Neural progenitor cell (in vitro differentiated cells): ENCODE results near the gene EYA4. TPM values are rescaled to one million over a fixed set of nuclear protein-coding genes. Genes with fewer than 3 reads are reported as not detected.
A peak's percentile ranks its signal among the peaks of the same experiment; 100 is the strongest.

Experiments
- DNase-seq: peaks from one replicate; pipeline ENCODE4 v3.0.0-alpha.2; 2016; ENCODE audit warnings: low spot score
- H2AFZ ChIP-seq: fragments of 200-600 bp; sonication (generic); replicated peaks from 2 replicates; pipeline ENCODE4 v1.6.1; 2016; ENCODE audit warnings: antibody characterized with exemption
- H3F3A ChIP-seq: fragments of 200-600 bp; sonication (generic); 2 replicates; pipeline ENCODE4 v1.6.1; 2016; ENCODE audit warnings: antibody characterized with exemption, low read depth
- H3K27ac ChIP-seq: fragments of 200-600 bp; sonication (generic); 2 replicates; pipeline ENCODE4 v1.5.1; 2016; ENCODE audit warnings: mild to moderate bottlenecking
- H3K27me3 ChIP-seq: fragments of 200-600 bp; sonication (generic); 2 replicates; pipeline ENCODE4 v1.6.1; 2016; ENCODE audit warnings: mild to moderate bottlenecking, moderate library complexity
- H3K36me3 ChIP-seq: fragments of 200-600 bp; sonication (generic); 2 replicates; pipeline ENCODE4 v1.5.1; 2016
- H3K4me1 ChIP-seq: fragments of 200-600 bp; sonication (generic); 2 replicates; pipeline ENCODE4 v1.6.1; 2016; ENCODE audit warnings: mixed run types
- H3K4me2 ChIP-seq: fragments of 200-600 bp; sonication (generic); 2 replicates; pipeline ENCODE4 v1.6.1; 2016
- H3K4me3 ChIP-seq: fragments of 200-600 bp; sonication (generic); 2 replicates; pipeline ENCODE4 v1.5.1; 2016
- H3K79me2 ChIP-seq: fragments of 200-600 bp; sonication (generic); 2 replicates; pipeline ENCODE4 v1.6.1; 2016; ENCODE audit warnings: low read depth
- H3K9ac ChIP-seq: fragments of 200-600 bp; sonication (generic); 2 replicates; pipeline ENCODE4 v1.6.1; 2016
- H3K9me3 ChIP-seq: fragments of 200-600 bp; sonication (generic); 2 replicates; pipeline ENCODE4 v1.5.1; 2016; ENCODE audit warnings: low read depth
- H4K20me1 ChIP-seq: fragments of 200-600 bp; sonication (generic); 2 replicates; pipeline ENCODE4 v1.6.1; 2016; ENCODE audit warnings: low read depth
- H3K27ac Mint-ChIP-seq: 3 replicates; pipeline ENCODE4 v1.8.0; 2021; ENCODE audit warnings: mixed read lengths
- H3K27me3 Mint-ChIP-seq: 2 replicates; pipeline ENCODE4 v1.8.0; 2022; ENCODE audit warnings: low read depth, mild to moderate bottlenecking, inconsistent platforms, moderate library complexity, mixed read lengths; ENCODE audit not compliant: insufficient read depth
- H3K36me3 Mint-ChIP-seq: 3 replicates; pipeline ENCODE4 v1.8.0; 2021; ENCODE audit warnings: mixed read lengths
- H3K4me1 Mint-ChIP-seq: 3 replicates; pipeline ENCODE4 v1.8.0; 2021; ENCODE audit warnings: mixed read lengths
- H3K4me3 Mint-ChIP-seq: 3 replicates; pipeline ENCODE4 v1.8.0; 2021; ENCODE audit warnings: mild to moderate bottlenecking, moderate library complexity, mixed read lengths
- H3K9me3 Mint-ChIP-seq: 3 replicates; pipeline ENCODE4 v1.8.0; 2020; ENCODE audit warnings: mixed read lengths
- CTCF ChIP-seq: fragments of 200-600 bp; sonication (generic); IDR thresholded peaks from 2 replicates; pipeline ENCODE4 v1.5.1; 2017; ENCODE audit warnings: antibody characterized with exemption, mild to moderate bottlenecking
- EZH2 ChIP-seq: fragments of 200-600 bp; sonication (generic); IDR thresholded peaks from 2 replicates; pipeline ENCODE4 v1.6.1; 2017; ENCODE audit warnings: antibody characterized with exemption, mild to moderate bottlenecking, moderate library complexity
- EZH2phosphoT487 ChIP-seq: fragments of 200-600 bp; sonication (generic); IDR thresholded peaks from 2 replicates; pipeline ENCODE4 v1.6.1; 2017; ENCODE audit warnings: antibody characterized with exemption
- total RNA-seq: library from RNA; depleted of rRNA; stranded (reverse); fragments of >200 nt; gene quantifications from 2 replicates; pipeline ENCODE4 v1.2.3, GENCODE V29; 2015; ENCODE audit warnings: low replicate concordance

EYA4 gene
- total RNA-seq, 1 donor from 2014 or later: 2.4 TPM

- Histone ChIP-seq H3K79me2 (no peaks in the 10 kb centered on the region), H3K27me3 (no peaks in the 10 kb centered on the region), H2AFZ (no peak overlapping the region), H3F3A (no peaks in the 10 kb centered on the region), H3K4me3 (no peak overlapping the region), H3K36me3 (no peaks in the 10 kb centered on the region), H3K9ac (no peak overlapping the region), H3K4me1 (no peaks in the 10 kb centered on the region), H3K9me3 (no peaks in the 10 kb centered on the region), H4K20me1 (no peaks in the 10 kb centered on the region), H3K27ac (no peak overlapping the region), H3K4me2 (no peak overlapping the region)
- no peaks in the 10 kb centered on the region for H3K9me3 Mint-ChIP-seq
- H3K27ac Mint-ChIP-seq: peak overlapping the region; percentile 67
- H3K4me1 Mint-ChIP-seq: peaks cover 13% of the 10 kb centered on the region
- no peak for DNase-seq
- H3K4me3 Mint-ChIP-seq: peak overlapping the region; percentile 50
- TF ChIP-seq CTCF (no peak), EZH2phosphoT487 (no peak), EZH2 (no peak)
- H3K27me3 Mint-ChIP-seq: no peaks in the 10 kb centered on the region
- H3K36me3 Mint-ChIP-seq: no peaks in the 10 kb centered on the region
Measured at GRCh38 chr6:133503336-133503729, 262.2 kb downstream of the EYA4 start.

DNA sequence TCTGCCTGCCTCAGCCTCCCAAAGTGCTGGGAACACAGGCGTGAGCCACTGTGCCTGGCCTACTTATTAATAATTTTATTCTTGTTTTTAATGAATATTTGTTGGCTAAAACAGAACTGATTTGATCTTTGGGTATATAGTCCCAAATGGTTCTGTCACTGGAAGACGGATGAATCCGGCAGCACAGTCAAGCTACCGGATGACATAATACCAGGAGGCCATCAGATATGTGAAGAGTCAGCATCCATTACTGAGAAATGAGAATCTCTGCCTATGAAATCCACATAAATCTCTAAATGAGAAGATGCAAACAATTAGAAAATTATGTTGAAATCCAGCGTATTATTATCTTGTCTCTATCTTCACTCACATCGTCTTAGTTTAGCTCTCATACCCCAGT, 263.0 kb downstream of the EYA4 start:
- Histone ChIP-seq H3K27me3 (no peaks in the 10 kb centered on the region), H3K4me2 (no peak overlapping the region), H3K27ac (no peak overlapping the region), H4K20me1 (no peaks in the 10 kb centered on the region), H3K9ac (no peak overlapping the region), H3K4me3 (no peak overlapping the region), H2AFZ (no peak overlapping the region), H3K4me1 (peaks cover 3% of the 10 kb centered on the region), H3K36me3 (no peaks in the 10 kb centered on the region), H3K79me2 (no peaks in the 10 kb centered on the region), H3F3A (no peaks in the 10 kb centered on the region), H3K9me3 (no peaks in the 10 kb centered on the region)
- Mint-ChIP-seq H3K36me3 (no peaks in the 10 kb centered on the region), H3K4me1 (peaks cover 13% of the 10 kb centered on the region), H3K9me3 (no peaks in the 10 kb centered on the region), H3K27ac (no peak overlapping the region), H3K4me3 (no peak overlapping the region), H3K27me3 (no peaks in the 10 kb centered on the region)
- DNase-seq: no peak
- TF ChIP-seq CTCF: no peak
- no peak for TF ChIP-seq EZH2
- no peak for TF ChIP-seq EZH2phosphoT487

- DNase-seq: no peak
- Mint-ChIP-seq H3K27ac (no peak overlapping the region), H3K4me1 (peaks cover 13% of the 10 kb centered on the region), H3K36me3 (no peaks in the 10 kb centered on the region), H3K4me3 (no peak overlapping the region), H3K27me3 (no peaks in the 10 kb centered on the region), H3K9me3 (no peaks in the 10 kb centered on the region)
- Histone ChIP-seq H3K36me3 (no peaks in the 10 kb centered on the region), H4K20me1 (no peaks in the 10 kb centered on the region), H3K27me3 (no peaks in the 10 kb centered on the region), H3K4me2 (no peak overlapping the region), H3K27ac (no peak overlapping the region), H3K9me3 (no peaks in the 10 kb centered on the region), H3F3A (no peaks in the 10 kb centered on the region), H3K4me1 (peaks cover 9% of the 10 kb centered on the region), H3K79me2 (no peaks in the 10 kb centered on the region), H3K9ac (no peak overlapping the region), H3K4me3 (no peak overlapping the region), H2AFZ (no peak overlapping the region)
- no peak for TF ChIP-seq EZH2phosphoT487
- no peak for TF ChIP-seq EZH2
- TF ChIP-seq CTCF: no peak
Measured at GRCh38 chr6:133504761-133505160, 263.6 kb downstream of the EYA4 start.

GRCh38 chr6:133505681-133506080, 264.5 kb downstream of the EYA4 start:
- no peak for DNase-seq
- H3K27me3 ChIP-seq: no peaks in the 10 kb centered on the region

More at GRCh38 chr6:133505681-133506080, 264.5 kb downstream of the EYA4 start:
- Histone ChIP-seq H3K79me2 (no peaks in the 10 kb centered on the region), H3K4me2 (no peak overlapping the region), H3K27ac (no peak overlapping the region), H4K20me1 (no peaks in the 10 kb centered on the region), H2AFZ (no peak overlapping the region), H3K4me3 (no peak overlapping the region), H3K9ac (no peak overlapping the region), H3K36me3 (no peaks in the 10 kb centered on the region), H3K4me1 (peaks cover 9% of the 10 kb centered on the region), H3F3A (no peaks in the 10 kb centered on the region), H3K9me3 (no peaks in the 10 kb centered on the region)
- Mint-ChIP-seq H3K4me3 (no peak overlapping the region), H3K4me1 (peaks cover 13% of the 10 kb centered on the region), H3K27me3 (no peaks in the 10 kb centered on the region), H3K9me3 (no peaks in the 10 kb centered on the region), H3K36me3 (no peaks in the 10 kb centered on the region), H3K27ac (no peak overlapping the region)
- TF ChIP-seq EZH2 (no peak), CTCF (no peak)
